GM18873 (cell line): ENCODE data around the gene FHIT.

Experiments
- ATAC-seq: cut with Tn5 transposase; IDR thresholded peaks from one replicate; pipeline ENCODE4 v1.9.1; 2021; ENCODE audit warnings: mild to moderate bottlenecking, moderate library complexity, moderate number of reproducible peaks; ENCODE audit not compliant: unreplicated experiment, low FRiP score

FHIT gene

GRCh38 chr3:61177450-61177849 is 73.8 kb downstream of the FHIT start:
- no peak for ATAC-seq

- no peak for ATAC-seq
Observed at GRCh38 chr3:61173676-61174075, 77.6 kb downstream of the FHIT start.

- no peak for ATAC-seq
Observed at GRCh38 chr3:61172684-61173083, 78.6 kb downstream of the FHIT start.

GRCh38 chr3:61172203-61172602 is 79.0 kb downstream of the FHIT start:
- no peak for ATAC-seq

- ATAC-seq, result no peak
Observed at GRCh38 chr3:61169621-61170251, 81.5 kb downstream of the FHIT start.

- ATAC-seq, result no peak
Observed at GRCh38 chr3:61168286-61168685, 83.0 kb downstream of the FHIT start.

GRCh38 chr3:61162965-61163364 is 88.3 kb downstream of the FHIT start:
- ATAC-seq, result no peak

GRCh38 chr3:61158667-61159066 is 92.6 kb downstream of the FHIT start:
- no peak for ATAC-seq

GRCh38 chr3:61158216-61158615 is 93.0 kb downstream of the FHIT start:
- no peak for ATAC-seq

- ATAC-seq, result peak; percentile 67
Observed at GRCh38 chr3:61157414-61157813, 93.8 kb downstream of the FHIT start.

GRCh38 chr3:61155701-61156292 is 95.5 kb downstream of the FHIT start:
- ATAC-seq, result no peak

GRCh38 chr3:61154457-61155198 is 96.6 kb downstream of the FHIT start:
- ATAC-seq, result no peak

- ATAC-seq, result no peak
Observed at GRCh38 chr3:61152071-61152470, 99.2 kb downstream of the FHIT start.

- no peak for ATAC-seq
Observed at GRCh38 chr3:61149236-61149635, 102.0 kb downstream of the FHIT start.

GRCh38 chr3:61146010-61146890 is 105.0 kb downstream of the FHIT start:
- no peak for ATAC-seq

- ATAC-seq, result no peak
Observed at GRCh38 chr3:61141697-61142096, 109.6 kb downstream of the FHIT start.

GRCh38 chr3:61141227-61141626 is 110.0 kb downstream of the FHIT start:
- no peak for ATAC-seq

- no peak for ATAC-seq
Observed at GRCh38 chr3:61139686-61140085, 111.6 kb downstream of the FHIT start.

- ATAC-seq, result no peak
Observed at GRCh38 chr3:61138401-61138800, 112.9 kb downstream of the FHIT start.

GRCh38 chr3:61136191-61136590 is 115.1 kb downstream of the FHIT start:
- no peak for ATAC-seq

- no peak for ATAC-seq
Observed at GRCh38 chr3:61134532-61134931, 116.7 kb downstream of the FHIT start.
